Measurements from ENCODE around the gene MYO1E. TPM values are rescaled to one million over a fixed set of nuclear protein-coding genes. Genes with fewer than 3 reads are reported as not detected.

MYO1E gene
- total and polyA plus RNA-seq, 2 of the 8 experiments (the other 6 are each of a cell fraction or from before 2014, with no cell fraction given), result 19.6 to 142 TPM

DNA sequence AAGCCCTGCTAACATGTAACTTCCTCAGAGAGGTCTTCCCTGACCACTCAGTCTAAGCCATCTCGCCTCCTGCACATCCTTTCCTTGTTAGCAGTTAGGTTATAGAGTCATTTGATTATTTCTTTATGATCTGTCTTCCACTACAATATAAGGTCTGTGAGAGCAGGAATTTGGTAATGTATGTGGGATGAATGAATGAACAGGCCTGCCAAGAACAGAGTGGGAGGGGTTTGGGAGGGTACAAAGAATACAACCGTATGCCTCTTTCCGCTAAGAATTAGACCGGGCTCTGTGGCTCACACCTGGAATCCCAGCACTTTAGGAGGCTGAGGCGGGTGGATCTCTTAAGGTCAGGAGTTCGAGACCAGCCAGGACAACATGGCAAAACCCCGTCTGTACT lies 32.4 kb upstream of the MYO1E start (continued):
- TF ChIP-seq, protein P1, sequence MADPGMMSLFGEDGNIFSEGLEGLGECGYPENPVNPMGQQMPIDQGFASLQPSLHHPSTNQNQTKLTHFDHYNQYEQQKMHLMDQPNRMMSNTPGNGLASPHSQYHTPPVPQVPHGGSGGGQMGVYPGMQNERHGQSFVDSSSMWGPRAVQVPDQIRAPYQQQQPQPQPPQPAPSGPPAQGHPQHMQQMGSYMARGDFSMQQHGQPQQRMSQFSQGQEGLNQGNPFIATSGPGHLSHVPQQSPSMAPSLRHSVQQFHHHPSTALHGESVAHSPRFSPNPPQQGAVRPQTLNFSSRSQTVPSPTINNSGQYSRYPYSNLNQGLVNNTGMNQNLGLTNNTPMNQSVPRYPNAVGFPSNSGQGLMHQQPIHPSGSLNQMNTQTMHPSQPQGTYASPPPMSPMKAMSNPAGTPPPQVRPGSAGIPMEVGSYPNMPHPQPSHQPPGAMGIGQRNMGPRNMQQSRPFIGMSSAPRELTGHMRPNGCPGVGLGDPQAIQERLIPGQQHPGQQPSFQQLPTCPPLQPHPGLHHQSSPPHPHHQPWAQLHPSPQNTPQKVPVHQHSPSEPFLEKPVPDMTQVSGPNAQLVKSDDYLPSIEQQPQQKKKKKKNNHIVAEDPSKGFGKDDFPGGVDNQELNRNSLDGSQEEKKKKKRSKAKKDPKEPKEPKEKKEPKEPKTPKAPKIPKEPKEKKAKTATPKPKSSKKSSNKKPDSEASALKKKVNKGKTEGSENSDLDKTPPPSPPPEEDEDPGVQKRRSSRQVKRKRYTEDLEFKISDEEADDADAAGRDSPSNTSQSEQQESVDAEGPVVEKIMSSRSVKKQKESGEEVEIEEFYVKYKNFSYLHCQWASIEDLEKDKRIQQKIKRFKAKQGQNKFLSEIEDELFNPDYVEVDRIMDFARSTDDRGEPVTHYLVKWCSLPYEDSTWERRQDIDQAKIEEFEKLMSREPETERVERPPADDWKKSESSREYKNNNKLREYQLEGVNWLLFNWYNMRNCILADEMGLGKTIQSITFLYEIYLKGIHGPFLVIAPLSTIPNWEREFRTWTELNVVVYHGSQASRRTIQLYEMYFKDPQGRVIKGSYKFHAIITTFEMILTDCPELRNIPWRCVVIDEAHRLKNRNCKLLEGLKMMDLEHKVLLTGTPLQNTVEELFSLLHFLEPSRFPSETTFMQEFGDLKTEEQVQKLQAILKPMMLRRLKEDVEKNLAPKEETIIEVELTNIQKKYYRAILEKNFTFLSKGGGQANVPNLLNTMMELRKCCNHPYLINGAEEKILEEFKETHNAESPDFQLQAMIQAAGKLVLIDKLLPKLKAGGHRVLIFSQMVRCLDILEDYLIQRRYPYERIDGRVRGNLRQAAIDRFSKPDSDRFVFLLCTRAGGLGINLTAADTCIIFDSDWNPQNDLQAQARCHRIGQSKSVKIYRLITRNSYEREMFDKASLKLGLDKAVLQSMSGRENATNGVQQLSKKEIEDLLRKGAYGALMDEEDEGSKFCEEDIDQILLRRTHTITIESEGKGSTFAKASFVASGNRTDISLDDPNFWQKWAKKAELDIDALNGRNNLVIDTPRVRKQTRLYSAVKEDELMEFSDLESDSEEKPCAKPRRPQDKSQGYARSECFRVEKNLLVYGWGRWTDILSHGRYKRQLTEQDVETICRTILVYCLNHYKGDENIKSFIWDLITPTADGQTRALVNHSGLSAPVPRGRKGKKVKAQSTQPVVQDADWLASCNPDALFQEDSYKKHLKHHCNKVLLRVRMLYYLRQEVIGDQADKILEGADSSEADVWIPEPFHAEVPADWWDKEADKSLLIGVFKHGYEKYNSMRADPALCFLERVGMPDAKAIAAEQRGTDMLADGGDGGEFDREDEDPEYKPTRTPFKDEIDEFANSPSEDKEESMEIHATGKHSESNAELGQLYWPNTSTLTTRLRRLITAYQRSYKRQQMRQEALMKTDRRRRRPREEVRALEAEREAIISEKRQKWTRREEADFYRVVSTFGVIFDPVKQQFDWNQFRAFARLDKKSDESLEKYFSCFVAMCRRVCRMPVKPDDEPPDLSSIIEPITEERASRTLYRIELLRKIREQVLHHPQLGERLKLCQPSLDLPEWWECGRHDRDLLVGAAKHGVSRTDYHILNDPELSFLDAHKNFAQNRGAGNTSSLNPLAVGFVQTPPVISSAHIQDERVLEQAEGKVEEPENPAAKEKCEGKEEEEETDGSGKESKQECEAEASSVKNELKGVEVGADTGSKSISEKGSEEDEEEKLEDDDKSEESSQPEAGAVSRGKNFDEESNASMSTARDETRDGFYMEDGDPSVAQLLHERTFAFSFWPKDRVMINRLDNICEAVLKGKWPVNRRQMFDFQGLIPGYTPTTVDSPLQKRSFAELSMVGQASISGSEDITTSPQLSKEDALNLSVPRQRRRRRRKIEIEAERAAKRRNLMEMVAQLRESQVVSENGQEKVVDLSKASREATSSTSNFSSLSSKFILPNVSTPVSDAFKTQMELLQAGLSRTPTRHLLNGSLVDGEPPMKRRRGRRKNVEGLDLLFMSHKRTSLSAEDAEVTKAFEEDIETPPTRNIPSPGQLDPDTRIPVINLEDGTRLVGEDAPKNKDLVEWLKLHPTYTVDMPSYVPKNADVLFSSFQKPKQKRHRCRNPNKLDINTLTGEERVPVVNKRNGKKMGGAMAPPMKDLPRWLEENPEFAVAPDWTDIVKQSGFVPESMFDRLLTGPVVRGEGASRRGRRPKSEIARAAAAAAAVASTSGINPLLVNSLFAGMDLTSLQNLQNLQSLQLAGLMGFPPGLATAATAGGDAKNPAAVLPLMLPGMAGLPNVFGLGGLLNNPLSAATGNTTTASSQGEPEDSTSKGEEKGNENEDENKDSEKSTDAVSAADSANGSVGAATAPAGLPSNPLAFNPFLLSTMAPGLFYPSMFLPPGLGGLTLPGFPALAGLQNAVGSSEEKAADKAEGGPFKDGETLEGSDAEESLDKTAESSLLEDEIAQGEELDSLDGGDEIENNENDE (IDR thresholded peaks at IDR 0.05; ENCODE audit: insufficient replicate concordance, low read length), result no peak
- TF ChIP-seq, protein P2, sequence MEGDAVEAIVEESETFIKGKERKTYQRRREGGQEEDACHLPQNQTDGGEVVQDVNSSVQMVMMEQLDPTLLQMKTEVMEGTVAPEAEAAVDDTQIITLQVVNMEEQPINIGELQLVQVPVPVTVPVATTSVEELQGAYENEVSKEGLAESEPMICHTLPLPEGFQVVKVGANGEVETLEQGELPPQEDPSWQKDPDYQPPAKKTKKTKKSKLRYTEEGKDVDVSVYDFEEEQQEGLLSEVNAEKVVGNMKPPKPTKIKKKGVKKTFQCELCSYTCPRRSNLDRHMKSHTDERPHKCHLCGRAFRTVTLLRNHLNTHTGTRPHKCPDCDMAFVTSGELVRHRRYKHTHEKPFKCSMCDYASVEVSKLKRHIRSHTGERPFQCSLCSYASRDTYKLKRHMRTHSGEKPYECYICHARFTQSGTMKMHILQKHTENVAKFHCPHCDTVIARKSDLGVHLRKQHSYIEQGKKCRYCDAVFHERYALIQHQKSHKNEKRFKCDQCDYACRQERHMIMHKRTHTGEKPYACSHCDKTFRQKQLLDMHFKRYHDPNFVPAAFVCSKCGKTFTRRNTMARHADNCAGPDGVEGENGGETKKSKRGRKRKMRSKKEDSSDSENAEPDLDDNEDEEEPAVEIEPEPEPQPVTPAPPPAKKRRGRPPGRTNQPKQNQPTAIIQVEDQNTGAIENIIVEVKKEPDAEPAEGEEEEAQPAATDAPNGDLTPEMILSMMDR (IDR thresholded peaks at IDR 0.05; ENCODE audit: control extremely low read depth in 1 of 3, insufficient read depth in 1 of 3, low read depth in 1 of 3, low read length in 3 of 3), result no peak
- TF ChIP-seq EP300 (IDR thresholded peaks at IDR 0.05; ENCODE audit: borderline replicate concordance in 1 of 2, low read depth in 2 of 2, low read length in 2 of 2) (no peak), NANOG (IDR thresholded peaks at IDR 0.05; ENCODE audit: insufficient read depth, low read depth, low read length, poor library complexity, severe bottlenecking) (no peak), RAD21 (IDR thresholded peaks at IDR 0.05 in 1 of 2, conservative IDR thresholded peaks at IDR 0.05 in 1 of 2; ENCODE audit: low read depth in 2 of 2, low read length in 2 of 2) (no peak), POLR2A (IDR thresholded peaks at IDR 0.05; ENCODE audit: control extremely low read depth in 1 of 2, low read depth in 2 of 2, low read length in 2 of 2) (no peak), TAF1 (IDR thresholded peaks at IDR 0.05; ENCODE audit: low read depth, low read length) (no peak), CHD1 (IDR thresholded peaks at IDR 0.05; ENCODE audit: low read depth, low read length) (no peak), RXRA (IDR thresholded peaks at IDR 0.05; ENCODE audit: insufficient read depth, low read depth, low read length) (no peak)
